Fibroblast of peridontal ligament (primary cell): ENCODE measurements around the gene NT5DC3.

Experiments used
- DNase-seq: peaks from one replicate; pipeline ENCODE4 v3.0.0-alpha.2; 2010; ENCODE audit errors: extremely low read depth

NT5DC3 gene

GRCh38 chr12:103833095-103833775, 7.8 kb downstream of the NT5DC3 start:
- peak; percentile 41 for DNase-seq

- DNase-seq, result no peak
Observed at GRCh38 chr12:103832048-103832997, 8.7 kb downstream of the NT5DC3 start.

GRCh38 chr12:103830730-103831320, 10.2 kb downstream of the NT5DC3 start:
- DNase-seq, result no peak

- no peak for DNase-seq
Observed at GRCh38 chr12:103830025-103830725, 10.9 kb downstream of the NT5DC3 start.

- DNase-seq, result peak; percentile 62
Observed at GRCh38 chr12:103829092-103829491, 11.9 kb downstream of the NT5DC3 start.

GRCh38 chr12:103827911-103828391, 13.1 kb downstream of the NT5DC3 start:
- DNase-seq, result peak; percentile 20

- DNase-seq, result no peak
Observed at GRCh38 chr12:103824845-103825244, 16.2 kb downstream of the NT5DC3 start.

- no peak for DNase-seq
Observed at GRCh38 chr12:103824290-103824689, 16.7 kb downstream of the NT5DC3 start.

GRCh38 chr12:103823871-103824270, 17.2 kb downstream of the NT5DC3 start:
- no peak for DNase-seq

- peak; percentile 21 for DNase-seq
Observed at GRCh38 chr12:103821773-103822172, 19.3 kb downstream of the NT5DC3 start.

- no peak for DNase-seq
Observed at GRCh38 chr12:103820881-103821489, 20.0 kb downstream of the NT5DC3 start.

- no peak for DNase-seq
Observed at GRCh38 chr12:103820361-103820760, 20.7 kb downstream of the NT5DC3 start.

GRCh38 chr12:103819892-103820291, 21.1 kb downstream of the NT5DC3 start:
- no peak for DNase-seq

- peak; percentile 48 for DNase-seq
Observed at GRCh38 chr12:103819312-103819711, 21.7 kb downstream of the NT5DC3 start.

- no peak for DNase-seq
Observed at GRCh38 chr12:103817791-103818190, 23.2 kb downstream of the NT5DC3 start.

- no peak for DNase-seq
Observed at GRCh38 chr12:103816663-103817062, 24.4 kb downstream of the NT5DC3 start.

- no peak for DNase-seq
Observed at GRCh38 chr12:103814436-103814835, 26.6 kb downstream of the NT5DC3 start.

- DNase-seq, result peak; percentile 50
Observed at GRCh38 chr12:103813949-103814348, 27.1 kb downstream of the NT5DC3 start.

GRCh38 chr12:103813426-103813825, 27.6 kb downstream of the NT5DC3 start:
- DNase-seq, result no peak

- DNase-seq, result no peak
Observed at GRCh38 chr12:103812789-103813188, 28.2 kb downstream of the NT5DC3 start.

- no peak for DNase-seq
Observed at GRCh38 chr12:103811791-103812190, 29.2 kb downstream of the NT5DC3 start.
